Panc1 (cell line): ENCODE measurements around the gene PGK1. TPM values are rescaled to one million over a fixed set of nuclear protein-coding genes. Genes with fewer than 3 reads are reported as not detected.

Source experiments
- ATAC-seq: fragments of 200-7000 bp; cut with Tn5 transposase; 2 replicates; pipeline ENCODE4 v1.9.1; 2020; ENCODE audit warnings: mild to moderate bottlenecking, moderate library complexity
- Bru-seq: library from RNA; stranded (reverse); fragments of 400-500 nt; gene quantifications from one replicate; lab custom pipeline; 2021; lab: Mats Ljungman, UMichigan
- BruChase-seq, 2 experiments: library from RNA; stranded (reverse); fragments of 400-500 nt; gene quantifications; one replicate each; lab custom pipeline; 2021; lab: Mats Ljungman, UMichigan
- BruUV-seq: library from RNA; stranded (reverse); fragments of 400-500 nt; replicated peaks from 2 replicates; lab custom pipeline; 2021; lab: Mats Ljungman, UMichigan
- CTCF ChIA-PET: fragments of 300-600 bp; sonication (Branson Sonifier 250); formaldehyde crosslinking; loops from one replicate; lab custom pipeline; 2022; ENCODE audit warnings: antibody characterized with exemption; lab: Charles Lee
- POLR2A ChIA-PET: fragments of 300-600 bp; sonication (Branson Sonifier 250); formaldehyde crosslinking; loops from one replicate; lab custom pipeline; 2022; ENCODE audit warnings: antibody characterized with exemption; lab: Charles Lee
- DNase-seq: peaks from one replicate; pipeline ENCODE4 v3.0.0-alpha.2; 2010; ENCODE audit warnings: low read depth, low spot score
- H3K27ac ChIP-seq: 2 replicates; pipeline ENCODE4 v1.5.1; 2011; ENCODE audit warnings: mild to moderate bottlenecking, low read length, inconsistent platforms
- H3K27me3 ChIP-seq: fragments of 200-500 bp; sonication (Bioruptor generic); 2 replicates; pipeline ENCODE4 v1.6.0; 2014; ENCODE audit warnings: low read length, inconsistent platforms; ENCODE audit not compliant: control insufficient read depth, insufficient read depth
- H3K36me3 ChIP-seq: fragments of 200-500 bp; sonication (Bioruptor generic); 2 replicates; pipeline ENCODE4 v1.5.1; 2014; ENCODE audit warnings: inconsistent platforms, mild to moderate bottlenecking, low read length, moderate library complexity; ENCODE audit not compliant: control insufficient read depth, insufficient read depth
- H3K4me1 ChIP-seq: 2 replicates; pipeline ENCODE4 v1.5.1; 2011; ENCODE audit warnings: inconsistent platforms, mild to moderate bottlenecking, low read length, moderate library complexity; ENCODE audit not compliant: control insufficient read depth, insufficient read depth
- H3K4me3 ChIP-seq, 2 experiments: 2 replicates each; pipeline ENCODE4 v1.5.1; 2011 to 2012; ENCODE audit warnings: low read depth in 2 of 2, low read length in 2 of 2, mild to moderate bottlenecking in 2 of 2, inconsistent platforms in 1 of 2, moderate library complexity in 1 of 2
- H3K9me3 ChIP-seq: fragments of 200-500 bp; sonication (Bioruptor generic); 2 replicates; pipeline ENCODE4 v1.5.1; 2014; ENCODE audit warnings: low read depth, mild to moderate bottlenecking, inconsistent platforms, low read length, moderate library complexity; ENCODE audit not compliant: control insufficient read depth, insufficient read depth
- POLR2AphosphoS5 ChIP-seq: IDR thresholded peaks from 2 replicates; pipeline ENCODE4 v1.6.1; 2012; ENCODE audit warnings: mild to moderate bottlenecking, low read depth, low read length, moderate library complexity
- SIN3A ChIP-seq: IDR thresholded peaks from 2 replicates; pipeline ENCODE4 v1.6.1; 2012; ENCODE audit warnings: low read depth, mild to moderate bottlenecking, low read length, moderate library complexity, borderline replicate concordance; ENCODE audit not compliant: insufficient read depth
- TCF7L2 ChIP-seq: IDR thresholded peaks from 2 replicates; pipeline ENCODE4 v1.6.1; 2011; ENCODE audit warnings: mild to moderate bottlenecking, low read depth, low read length, inconsistent platforms
- in situ Hi-C: cut with HindIII; loops from 2 replicates; pipeline ENCODE4 v1.10.0; 2016; ENCODE audit warnings: low sequenced_read_pairs, low pct_unique_long_range_greater_than_20kb
- intact Hi-C: fragments of 100-400 bp; cut with micrococcal nuclease; formaldehyde crosslinking; loops from one replicate; pipeline ENCODE4 v1.10.0; 2022; ENCODE audit not compliant: unreplicated experiment
- long read RNA-seq: library from polyadenylated mRNA; unstranded; transcript quantifications from one replicate; pipeline ENCODE4 v2.0.0, GENCODE V29; 2021; ENCODE audit not compliant: unreplicated experiment
- polyA plus RNA-seq: library from polyadenylated mRNA; unstranded; fragments of >200 nt; gene quantifications from one replicate; pipeline ENCODE4 v1.2.1, GENCODE V29; 2012; ENCODE audit warnings: missing spikeins; ENCODE audit not compliant: insufficient read length
- total RNA-seq: library from RNA; stranded (reverse); gene quantifications from one replicate; pipeline ENCODE4 v1.2.1, GENCODE V29; 2021; ENCODE audit not compliant: unreplicated experiment
- TF ChIP-seq, protein P1 (sequence below), 2 experiments: IDR thresholded peaks; 2 replicates each; pipeline ENCODE4 v1.6.1; 2011 to 2012; ENCODE audit warnings: low read depth in 2 of 2, control low read depth in 1 of 2, low read length in 1 of 2, mild to moderate bottlenecking in 1 of 2, moderate library complexity in 1 of 2; ENCODE audit not compliant: insufficient read depth in 1 of 2
- TF ChIP-seq, protein P2 (sequence below): fragments of 450-650 bp; IDR thresholded peaks from 2 replicates; pipeline ENCODE4 v1.5.1; 2017; ENCODE audit warnings: mild to moderate bottlenecking

The PGK1 gene
- total RNA-seq (541 TPM), Bru-seq, nascent RNA (percentile 77 among the genes with signal in this experiment), BruChase-seq, experiment 1, labeled RNA remaining after a 2-hour chase (percentile 74 among the genes with signal in this experiment), BruChase-seq, experiment 2, labeled RNA remaining after a 6-hour chase (percentile 86 among the genes with signal in this experiment)
- polyA plus RNA-seq = 570 TPM
- long read RNA-seq, full-length matches to known transcripts = 1,220 of 1,336 reads
- long read RNA-seq, partial matches to known transcripts = 78 of 1,336 reads
- long read RNA-seq, other reads (novel, unspliced or antisense) = 38 of 1,336 reads

GRCh38 chrX:78103623-78104446 lies at the start of gene PGK1:
PGK1 (plus strand) TSS chrX:78104248; CDS start chrX:78104341, 93 bp downstream.
- POLR2A ChIA-PET = interaction anchor here (0.6 kb wide), 1 partner anchor 11 kb away, joined by 5 read pairs; no protein-coding TSS in a partner anchor
- CTCF ChIA-PET = no interaction called here
- intact Hi-C loops = no loop called here
- H3K27ac ChIP-seq = peak within 1 kb of the TSS; percentile 96
- no peaks in the 10 kb centered on the region for H3K9me3 ChIP-seq
- TF ChIP-seq, protein P1, sequence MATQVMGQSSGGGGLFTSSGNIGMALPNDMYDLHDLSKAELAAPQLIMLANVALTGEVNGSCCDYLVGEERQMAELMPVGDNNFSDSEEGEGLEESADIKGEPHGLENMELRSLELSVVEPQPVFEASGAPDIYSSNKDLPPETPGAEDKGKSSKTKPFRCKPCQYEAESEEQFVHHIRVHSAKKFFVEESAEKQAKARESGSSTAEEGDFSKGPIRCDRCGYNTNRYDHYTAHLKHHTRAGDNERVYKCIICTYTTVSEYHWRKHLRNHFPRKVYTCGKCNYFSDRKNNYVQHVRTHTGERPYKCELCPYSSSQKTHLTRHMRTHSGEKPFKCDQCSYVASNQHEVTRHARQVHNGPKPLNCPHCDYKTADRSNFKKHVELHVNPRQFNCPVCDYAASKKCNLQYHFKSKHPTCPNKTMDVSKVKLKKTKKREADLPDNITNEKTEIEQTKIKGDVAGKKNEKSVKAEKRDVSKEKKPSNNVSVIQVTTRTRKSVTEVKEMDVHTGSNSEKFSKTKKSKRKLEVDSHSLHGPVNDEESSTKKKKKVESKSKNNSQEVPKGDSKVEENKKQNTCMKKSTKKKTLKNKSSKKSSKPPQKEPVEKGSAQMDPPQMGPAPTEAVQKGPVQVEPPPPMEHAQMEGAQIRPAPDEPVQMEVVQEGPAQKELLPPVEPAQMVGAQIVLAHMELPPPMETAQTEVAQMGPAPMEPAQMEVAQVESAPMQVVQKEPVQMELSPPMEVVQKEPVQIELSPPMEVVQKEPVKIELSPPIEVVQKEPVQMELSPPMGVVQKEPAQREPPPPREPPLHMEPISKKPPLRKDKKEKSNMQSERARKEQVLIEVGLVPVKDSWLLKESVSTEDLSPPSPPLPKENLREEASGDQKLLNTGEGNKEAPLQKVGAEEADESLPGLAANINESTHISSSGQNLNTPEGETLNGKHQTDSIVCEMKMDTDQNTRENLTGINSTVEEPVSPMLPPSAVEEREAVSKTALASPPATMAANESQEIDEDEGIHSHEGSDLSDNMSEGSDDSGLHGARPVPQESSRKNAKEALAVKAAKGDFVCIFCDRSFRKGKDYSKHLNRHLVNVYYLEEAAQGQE (IDR thresholded peaks at IDR 0.05; ENCODE audit: insufficient read depth in 1 of 2, low read depth in 2 of 2, low read length in 1 of 2) = no peak; a peak in 1 of 4 replicates
- TF ChIP-seq POLR2AphosphoS5 = peak; percentile 78
- H3K4me3 ChIP-seq = peak within 1 kb of the TSS; percentile 98 to 99
- H3K36me3 ChIP-seq = peaks cover 7% of the 10 kb centered on the region
- no peaks in the 10 kb centered on the region for H3K27me3 ChIP-seq
- DNase-seq = peak; percentile 70
- no TSS peak for BruUV-seq
- peaks cover 31% of the 10 kb centered on the region for H3K4me1 ChIP-seq
- in situ Hi-C loops = no loop called here
- peak; percentile 97 for ATAC-seq

GRCh38 chrX:78063687-78064086 lies 40.4 kb upstream of the PGK1 start:
- Histone ChIP-seq H3K4me3 (no peak overlapping the region), H3K27ac (no peak overlapping the region), H3K36me3 (no peaks in the 10 kb centered on the region), H3K4me1 (no peaks in the 10 kb centered on the region), H3K9me3 (no peaks in the 10 kb centered on the region), H3K27me3 (no peaks in the 10 kb centered on the region)
- CTCF ChIA-PET = no interaction called here
- TF ChIP-seq POLR2AphosphoS5 (no peak), SIN3A (no peak), TCF7L2 (no peak)
- TF ChIP-seq, protein P1 (IDR thresholded peaks at IDR 0.05; ENCODE audit: insufficient read depth in 1 of 2, low read depth in 2 of 2, low read length in 1 of 2) = no peak
- TF ChIP-seq, protein P2, sequence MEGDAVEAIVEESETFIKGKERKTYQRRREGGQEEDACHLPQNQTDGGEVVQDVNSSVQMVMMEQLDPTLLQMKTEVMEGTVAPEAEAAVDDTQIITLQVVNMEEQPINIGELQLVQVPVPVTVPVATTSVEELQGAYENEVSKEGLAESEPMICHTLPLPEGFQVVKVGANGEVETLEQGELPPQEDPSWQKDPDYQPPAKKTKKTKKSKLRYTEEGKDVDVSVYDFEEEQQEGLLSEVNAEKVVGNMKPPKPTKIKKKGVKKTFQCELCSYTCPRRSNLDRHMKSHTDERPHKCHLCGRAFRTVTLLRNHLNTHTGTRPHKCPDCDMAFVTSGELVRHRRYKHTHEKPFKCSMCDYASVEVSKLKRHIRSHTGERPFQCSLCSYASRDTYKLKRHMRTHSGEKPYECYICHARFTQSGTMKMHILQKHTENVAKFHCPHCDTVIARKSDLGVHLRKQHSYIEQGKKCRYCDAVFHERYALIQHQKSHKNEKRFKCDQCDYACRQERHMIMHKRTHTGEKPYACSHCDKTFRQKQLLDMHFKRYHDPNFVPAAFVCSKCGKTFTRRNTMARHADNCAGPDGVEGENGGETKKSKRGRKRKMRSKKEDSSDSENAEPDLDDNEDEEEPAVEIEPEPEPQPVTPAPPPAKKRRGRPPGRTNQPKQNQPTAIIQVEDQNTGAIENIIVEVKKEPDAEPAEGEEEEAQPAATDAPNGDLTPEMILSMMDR = no peak
- POLR2A ChIA-PET = no interaction called here
- in situ Hi-C loops = no loop called here
- ATAC-seq = no peak
- DNase-seq = no peak
- BruUV-seq = no TSS peak
- intact Hi-C loops = no loop called here
